A673 (cell line): ENCODE data around the gene KDM3B. TPM values are rescaled to one million over a fixed set of nuclear protein-coding genes. Genes with fewer than 3 reads are reported as not detected.

ENCODE experiments used
- BruUV-seq: library from RNA; stranded (reverse); fragments of 400-500 nt; replicated peaks from 2 replicates; lab custom pipeline; 2021; lab: Mats Ljungman, UMichigan
- CTCF ChIA-PET: fragments of 300-600 bp; sonication (Branson Sonifier 250); formaldehyde crosslinking; loops from one replicate; lab custom pipeline; 2022; ENCODE audit warnings: antibody characterized with exemption; lab: Charles Lee
- POLR2A ChIA-PET: fragments of 300-600 bp; sonication (Branson Sonifier 250); formaldehyde crosslinking; loops from one replicate; lab custom pipeline; 2022; ENCODE audit warnings: antibody characterized with exemption; ENCODE audit not compliant: low non-redundant PET; lab: Charles Lee
- DNase-seq: peaks from one replicate; pipeline ENCODE4 v3.0.0-alpha.2; 2015; ENCODE audit warnings: low spot score
- H3K27ac ChIP-seq: fragments of 200-600 bp; sonication (generic); 2 replicates; pipeline ENCODE4 v1.5.1; 2016; ENCODE audit warnings: mixed run types, low read depth, mild to moderate bottlenecking, mixed read lengths, antibody characterized with exemption, low read length; ENCODE audit not compliant: poor library complexity, severe bottlenecking
- H3K27me3 ChIP-seq: fragments of 200-600 bp; sonication (generic); replicated peaks from 2 replicates; pipeline ENCODE4 v1.6.1; 2017; ENCODE audit warnings: mixed run types, low read depth, mild to moderate bottlenecking, mixed read lengths, antibody characterized with exemption, low read length; ENCODE audit not compliant: insufficient read depth, poor library complexity
- H3K36me3 ChIP-seq: fragments of 200-600 bp; sonication (generic); 2 replicates; pipeline ENCODE4 v1.6.1; 2016; ENCODE audit warnings: mixed run types, mild to moderate bottlenecking, mixed read lengths, antibody characterized with exemption, low read length; ENCODE audit not compliant: insufficient read depth, poor library complexity, severe bottlenecking
- H3K4me1 ChIP-seq: fragments of 200-600 bp; sonication (generic); 2 replicates; pipeline ENCODE4 v1.6.1; 2017; ENCODE audit warnings: mixed run types, mild to moderate bottlenecking, mixed read lengths, antibody characterized with exemption, low read length; ENCODE audit not compliant: insufficient read depth, poor library complexity, severe bottlenecking
- H3K4me3 ChIP-seq: fragments of 200-600 bp; sonication (generic); 2 replicates; pipeline ENCODE4 v1.5.1; 2016; ENCODE audit warnings: low read depth, mixed run types, mild to moderate bottlenecking, mixed read lengths, low read length; ENCODE audit not compliant: poor library complexity, severe bottlenecking
- H3K9me3 ChIP-seq: fragments of 200-600 bp; sonication (generic); 2 replicates; pipeline ENCODE4 v1.6.1; 2016; ENCODE audit warnings: mixed run types, low read depth, mild to moderate bottlenecking, mixed read lengths, antibody characterized with exemption, low read length; ENCODE audit not compliant: poor library complexity, severe bottlenecking
- EZH2 ChIP-seq: fragments of 200-600 bp; sonication (generic); IDR thresholded peaks from 2 replicates; pipeline ENCODE4 v1.6.1; 2017; ENCODE audit warnings: borderline replicate concordance, low read depth, mild to moderate bottlenecking, mixed read lengths, antibody characterized with exemption, low read length; ENCODE audit not compliant: poor library complexity, severe bottlenecking
- intact Hi-C: fragments of 100-400 bp; cut with micrococcal nuclease; formaldehyde crosslinking; loops from one replicate; pipeline ENCODE4 v1.10.0; 2022; ENCODE audit not compliant: unreplicated experiment
- total RNA-seq: library from RNA; stranded (reverse); gene quantifications from 2 replicates; pipeline ENCODE4 v1.2.3, GENCODE V29; 2021
- TF ChIP-seq, protein P1 (sequence below): fragments of 300-800, 200-600 bp; sonication (generic); conservative IDR thresholded peaks from 2 replicates; pipeline ENCODE4 v1.5.1; 2017; ENCODE audit warnings: low read depth, mild to moderate bottlenecking, antibody characterized with exemption, low read length, moderate library complexity, mixed read lengths

KDM3B gene
- total RNA-seq, 1 experiment from 2014 or later = 62.1 TPM

DNA sequence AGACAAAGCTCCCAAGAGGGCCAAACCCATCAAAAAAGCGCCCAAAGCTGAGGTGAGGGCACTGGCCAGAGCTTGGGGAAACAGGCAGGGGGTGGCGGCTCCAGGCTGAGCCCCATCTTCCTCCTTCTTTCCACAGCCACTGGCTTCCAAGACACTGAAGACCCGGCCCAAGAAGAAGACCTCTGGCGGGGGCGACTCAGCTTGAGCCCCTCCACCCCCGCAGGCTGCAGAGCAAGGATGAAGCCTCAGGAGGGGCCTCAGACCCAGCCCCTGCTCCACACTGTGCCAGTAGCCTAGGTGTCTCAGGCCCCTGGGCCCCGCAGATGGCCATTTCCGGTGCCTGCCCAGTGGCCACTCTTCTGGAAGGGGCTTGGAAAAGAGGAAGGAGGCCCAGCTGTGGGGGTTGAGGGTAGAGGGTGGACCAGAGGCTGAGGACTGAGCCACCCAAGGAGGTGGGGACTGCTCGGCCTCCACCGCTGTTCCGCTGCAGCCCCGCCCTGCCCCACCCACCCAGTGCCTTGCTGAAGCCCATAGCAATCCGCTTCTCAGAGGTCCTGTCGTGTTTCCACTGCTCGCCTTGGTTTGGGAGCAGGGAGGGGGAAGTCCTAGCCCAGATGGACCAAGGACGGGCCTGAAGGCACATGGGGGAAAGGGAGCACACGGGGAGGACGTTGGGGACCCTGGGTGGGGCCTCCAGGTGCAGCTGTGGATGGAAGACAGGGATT lies 93.2 kb downstream of the KDM3B start:
- H3K27me3 ChIP-seq = no peaks in the 10 kb centered on the region
- H3K4me3 ChIP-seq = no peak overlapping the region
- no peaks in the 10 kb centered on the region for H3K36me3 ChIP-seq
- H3K9me3 ChIP-seq = no peaks in the 10 kb centered on the region
- no peak for DNase-seq
- no peak for TF ChIP-seq EZH2
- TF ChIP-seq, protein P1, sequence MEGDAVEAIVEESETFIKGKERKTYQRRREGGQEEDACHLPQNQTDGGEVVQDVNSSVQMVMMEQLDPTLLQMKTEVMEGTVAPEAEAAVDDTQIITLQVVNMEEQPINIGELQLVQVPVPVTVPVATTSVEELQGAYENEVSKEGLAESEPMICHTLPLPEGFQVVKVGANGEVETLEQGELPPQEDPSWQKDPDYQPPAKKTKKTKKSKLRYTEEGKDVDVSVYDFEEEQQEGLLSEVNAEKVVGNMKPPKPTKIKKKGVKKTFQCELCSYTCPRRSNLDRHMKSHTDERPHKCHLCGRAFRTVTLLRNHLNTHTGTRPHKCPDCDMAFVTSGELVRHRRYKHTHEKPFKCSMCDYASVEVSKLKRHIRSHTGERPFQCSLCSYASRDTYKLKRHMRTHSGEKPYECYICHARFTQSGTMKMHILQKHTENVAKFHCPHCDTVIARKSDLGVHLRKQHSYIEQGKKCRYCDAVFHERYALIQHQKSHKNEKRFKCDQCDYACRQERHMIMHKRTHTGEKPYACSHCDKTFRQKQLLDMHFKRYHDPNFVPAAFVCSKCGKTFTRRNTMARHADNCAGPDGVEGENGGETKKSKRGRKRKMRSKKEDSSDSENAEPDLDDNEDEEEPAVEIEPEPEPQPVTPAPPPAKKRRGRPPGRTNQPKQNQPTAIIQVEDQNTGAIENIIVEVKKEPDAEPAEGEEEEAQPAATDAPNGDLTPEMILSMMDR = no peak
- peaks cover 23% of the 10 kb centered on the region for H3K4me1 ChIP-seq
- BruUV-seq = no TSS peak
- POLR2A ChIA-PET = no interaction called here
- H3K27ac ChIP-seq = no peak overlapping the region
- intact Hi-C loops = no loop called here
- CTCF ChIA-PET = interaction anchor here (1.2 kb wide), 1 partner anchor 58 kb away, joined by 6 read pairs; no protein-coding TSS in a partner anchor

DNA sequence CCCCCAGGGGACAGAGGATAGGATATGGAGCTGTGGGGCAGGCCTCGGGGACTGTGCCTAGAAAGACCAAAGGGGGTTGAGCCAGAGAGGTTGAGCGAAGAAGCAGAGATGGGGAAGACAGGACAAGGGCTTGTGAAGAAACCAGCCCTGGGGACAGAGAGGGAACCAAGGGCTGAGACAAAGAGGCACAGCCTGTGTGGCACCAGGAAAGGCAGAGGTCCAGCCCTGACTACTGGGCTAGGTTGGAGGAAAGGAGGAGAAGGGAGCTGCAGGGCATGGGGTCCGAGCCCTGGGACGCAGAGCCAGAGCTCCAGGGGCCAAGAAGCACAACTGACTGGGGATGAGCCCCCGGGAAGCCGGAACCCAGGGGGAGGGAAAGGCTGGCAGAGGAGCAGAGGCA lies 95.6 kb downstream of the KDM3B start:
- CTCF ChIA-PET = no interaction called here
- no TSS peak for BruUV-seq
- Histone ChIP-seq H3K27ac (peak overlapping the region; percentile 73), H3K4me1 (peaks cover 23% of the 10 kb centered on the region), H3K9me3 (no peaks in the 10 kb centered on the region), H3K4me3 (no peak overlapping the region), H3K36me3 (no peaks in the 10 kb centered on the region), H3K27me3 (no peaks in the 10 kb centered on the region)
- intact Hi-C loops = no loop called here
- TF ChIP-seq EZH2 = no peak
- TF ChIP-seq, protein P1 = no peak
- POLR2A ChIA-PET = interaction anchor here (0.6 kb wide), 1 partner anchor 39 kb away, joined by 5 read pairs; no protein-coding TSS in a partner anchor
- DNase-seq = no peak

DNA sequence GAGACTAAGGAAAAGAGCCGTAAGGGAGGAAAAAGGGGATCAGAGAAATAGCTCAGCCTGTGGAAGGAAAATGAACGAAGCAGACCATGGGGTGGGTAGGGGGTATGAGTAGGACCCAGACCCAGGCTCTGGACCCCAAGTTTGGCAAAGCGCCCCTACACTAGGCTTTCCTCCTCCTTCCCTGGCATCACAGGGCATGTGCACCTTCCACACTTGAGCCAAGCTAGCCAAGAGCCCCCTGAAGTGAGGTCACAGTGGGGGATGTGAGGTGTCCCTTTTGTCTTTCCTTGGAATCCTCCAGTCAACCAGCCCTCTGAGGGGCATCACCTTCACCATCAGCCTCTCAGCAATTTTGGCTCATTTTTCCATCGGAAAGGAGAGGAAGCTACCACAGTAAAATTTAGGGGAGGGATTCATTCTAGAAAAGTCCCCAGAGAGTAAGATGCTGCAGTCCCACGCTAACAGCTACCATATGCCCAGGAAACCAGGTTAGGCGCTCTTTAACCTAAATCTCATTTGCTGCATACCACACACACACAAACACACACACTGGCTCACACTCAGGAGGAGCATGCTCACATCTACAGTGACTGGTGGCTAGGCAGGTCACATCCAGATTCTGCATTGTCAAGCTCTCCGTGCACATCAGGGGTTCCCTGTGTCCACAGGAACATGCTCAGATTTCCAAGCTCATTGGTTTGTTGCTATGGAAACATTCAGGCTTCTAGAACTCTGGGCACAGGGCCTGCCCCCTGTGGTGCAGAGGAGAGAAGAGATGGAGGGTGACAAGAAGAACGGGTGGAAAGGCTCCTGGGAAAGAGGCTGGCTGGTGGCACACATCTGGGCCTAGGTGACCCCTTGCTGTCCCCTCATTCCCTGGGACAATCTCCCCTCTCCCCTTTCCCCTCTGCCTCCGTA lies 96.3 kb downstream of the KDM3B start:
- intact Hi-C loops = no loop called here
- no TSS peak for BruUV-seq
- Histone ChIP-seq H3K27me3 (no peaks in the 10 kb centered on the region), H3K9me3 (no peaks in the 10 kb centered on the region), H3K27ac (peak overlapping the region; percentile 73), H3K36me3 (no peaks in the 10 kb centered on the region), H3K4me1 (peaks cover 23% of the 10 kb centered on the region), H3K4me3 (no peak overlapping the region)
- DNase-seq = peak; percentile 95
- CTCF ChIA-PET = interaction anchor here (0.6 to 2.3 kb wide), 9 partner anchors 10 to 579 kb away, joined by 3 to 27 read pairs (median 4); partner anchors contain the start of genes EGR1 and REEP2
- no peak for TF ChIP-seq EZH2
- TF ChIP-seq, protein P1 = no peak
- POLR2A ChIA-PET = interaction anchor here (0.5 to 0.6 kb wide), 3 partner anchors 15 to 102 kb away, joined by 5 to 10 read pairs (median 8); no protein-coding TSS in a partner anchor
